Melanocyte of skin (primary cell): ENCODE results near the gene ZNF891. TPM values are rescaled to one million over a fixed set of nuclear protein-coding genes. Genes with fewer than 3 reads are reported as not detected.

Source experiments
- total RNA-seq, 2 donors: library from RNA; depleted of rRNA; stranded (reverse); fragments of >200 nt; gene quantifications; 2 replicates each; pipeline ENCODE4 v1.2.3, GENCODE V29; 2012

Gene ZNF891
- total RNA-seq: under 1 TPM; 0.67 to 0.69 TPM

GRCh38 chr12:133130038-133130807 lies at the start of gene ZNF891, which contains the start of gene ZNF10:
Gene ZNF891 (minus strand): TSS chr12:133130274. CDS start chr12:133121918, 8,356 bp downstream.
Gene ZNF10 (plus strand): TSS chr12:133130627. CDS start chr12:133144493, 13,866 bp downstream.

GRCh38 chr12:133080368-133081158 lies 49.5 kb downstream of the ZNF891 start, which contains the start of gene ZNF140:
Gene ZNF140 (plus strand): TSS chr12:133080923. CDS start chr12:133081321, 398 bp downstream.

Other genes with a start within 250 kb of the ZNF891 start
- gene CHFR, start 242.7 kb downstream of the ZNF891 start, total RNA-seq: 10 to 100 TPM; 37.6 to 41.0 TPM
- 10 to 100 TPM in 1 of 2 donors, 1 to 10 TPM in 1; 6.5 to 10.3 TPM for gene ZNF605, start 174.0 kb downstream of the ZNF891 start, total RNA-seq
- gene ZNF26, start 143.9 kb downstream of the ZNF891 start, total RNA-seq: 10 to 100 TPM; 15.0 to 17.9 TPM
- 10 to 100 TPM; 13.7 to 15.8 TPM for gene ZNF84, start 92.8 kb downstream of the ZNF891 start, total RNA-seq
- 10 to 100 TPM; 12.0 to 13.1 TPM for gene ZNF140, start 49.4 kb downstream of the ZNF891 start, total RNA-seq
- gene ZNF10, start 353 bp upstream of the ZNF891 start, total RNA-seq: 1 to 10 TPM; 4.7 to 6.9 TPM
- 10 to 100 TPM; 16.2 to 20.0 TPM for gene ZNF268, start 51.2 kb upstream of the ZNF891 start, total RNA-seq
- gene ANHX, start 105.6 kb upstream of the ZNF891 start, total RNA-seq: not detected